OCI-LY3 (cell line): ENCODE results near the gene IGDCC3.

Experiments
- EZH2phosphoT487 ChIP-seq: fragments of 200-600 bp; shearing (Covaris generic); IDR thresholded peaks from 2 replicates; pipeline ENCODE4 v1.6.1; 2018; ENCODE audit warnings: antibody characterized with exemption, mixed run types, low read depth
- TF ChIP-seq, protein P1 (sequence below): fragments of 200-600, 300-600 bp; sonication (generic); IDR thresholded peaks from 2 replicates; pipeline ENCODE4 v1.5.1; 2014; ENCODE audit warnings: antibody characterized with exemption, low read length, low read depth

DNA sequence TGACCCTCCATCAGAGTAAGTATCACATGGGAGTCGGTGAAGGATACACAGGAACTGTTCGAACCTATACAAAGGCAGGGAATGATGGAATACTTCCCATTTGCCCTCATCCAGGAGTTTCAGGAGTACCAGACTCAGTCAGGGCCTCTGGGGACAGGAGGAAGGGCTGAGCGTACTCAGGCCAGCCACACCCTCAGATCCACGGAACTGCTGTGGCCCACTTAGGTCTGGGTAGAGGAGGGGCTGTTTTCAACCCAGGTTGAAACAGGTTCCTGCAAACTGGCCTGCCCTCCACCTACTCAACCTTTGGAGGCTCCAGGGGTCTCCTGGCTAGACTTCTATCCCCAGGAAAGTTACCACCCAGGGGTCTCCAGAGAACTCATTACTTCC, 6.7 kb upstream of the IGDCC3 start:
- TF ChIP-seq, protein P1, sequence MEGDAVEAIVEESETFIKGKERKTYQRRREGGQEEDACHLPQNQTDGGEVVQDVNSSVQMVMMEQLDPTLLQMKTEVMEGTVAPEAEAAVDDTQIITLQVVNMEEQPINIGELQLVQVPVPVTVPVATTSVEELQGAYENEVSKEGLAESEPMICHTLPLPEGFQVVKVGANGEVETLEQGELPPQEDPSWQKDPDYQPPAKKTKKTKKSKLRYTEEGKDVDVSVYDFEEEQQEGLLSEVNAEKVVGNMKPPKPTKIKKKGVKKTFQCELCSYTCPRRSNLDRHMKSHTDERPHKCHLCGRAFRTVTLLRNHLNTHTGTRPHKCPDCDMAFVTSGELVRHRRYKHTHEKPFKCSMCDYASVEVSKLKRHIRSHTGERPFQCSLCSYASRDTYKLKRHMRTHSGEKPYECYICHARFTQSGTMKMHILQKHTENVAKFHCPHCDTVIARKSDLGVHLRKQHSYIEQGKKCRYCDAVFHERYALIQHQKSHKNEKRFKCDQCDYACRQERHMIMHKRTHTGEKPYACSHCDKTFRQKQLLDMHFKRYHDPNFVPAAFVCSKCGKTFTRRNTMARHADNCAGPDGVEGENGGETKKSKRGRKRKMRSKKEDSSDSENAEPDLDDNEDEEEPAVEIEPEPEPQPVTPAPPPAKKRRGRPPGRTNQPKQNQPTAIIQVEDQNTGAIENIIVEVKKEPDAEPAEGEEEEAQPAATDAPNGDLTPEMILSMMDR = no peak
- no peak for TF ChIP-seq EZH2phosphoT487
